WTC11 (cell line): ENCODE measurements around the gene PLXNC1.

Experiments
- RELA ChIP-seq: sonication (generic); formaldehyde crosslinking; IDR thresholded peaks from 2 replicates; pipeline ENCODE4 v1.8.1; 2022; ENCODE audit warnings: missing genetic modification reagents, mild to moderate bottlenecking, borderline replicate concordance
- SOX15 ChIP-seq: fragments of 250-450 bp; sonication (Bioruptor Pico); IDR thresholded peaks from 2 replicates; pipeline ENCODE4 v1.9.0; 2021; ENCODE audit warnings: mild to moderate bottlenecking
- TP53 ChIP-seq: sonication (generic); formaldehyde crosslinking; IDR thresholded peaks from 2 replicates; pipeline ENCODE4 v1.8.1; 2023; ENCODE audit warnings: mild to moderate bottlenecking, missing genetic modification reagents

- TF ChIP-seq SOX15 (CRISPR knock-in tag) (no peak), RELA (CRISPR knock-in tag) (no peak), TP53 (CRISPR knock-in tag) (no peak)
Measured at GRCh38 chr12:94135896-94136295, 12.5 kb upstream of the PLXNC1 start.
